Endothelial cell of umbilical vein (primary cell): Measurements from ENCODE around the gene SAMMSON. TPM values are rescaled to one million over a fixed set of nuclear protein-coding genes. Genes with fewer than 3 reads are reported as not detected.
A peak's percentile ranks its signal among the peaks of the same experiment; 100 is the strongest.

Experiments
- BruUV-seq: library from RNA; stranded (reverse); fragments of 400-500 nt; replicated peaks from 2 replicates; lab custom pipeline; 2021; lab: Mats Ljungman, UMichigan
- CTCF ChIA-PET: fragments of 300-600, 350-600 bp; sonication (Branson Sonifier 250); formaldehyde crosslinking; loops from one replicate; lab custom pipeline; 2021; ENCODE audit warnings: antibody characterized with exemption, inconsistent platforms; lab: Charles Lee
- POLR2A ChIA-PET: fragments of 300-600, 350-600 bp; sonication (Branson Sonifier 250); formaldehyde crosslinking; loops from one replicate; lab custom pipeline; 2021; ENCODE audit warnings: antibody characterized with exemption, inconsistent platforms; lab: Charles Lee
- DNase-seq: peaks from one replicate; pipeline ENCODE4 v3.0.0-alpha.2; 2011; ENCODE audit warnings: low read depth, low spot score
- FAIRE-seq: peaks from 2 replicates; lab custom pipeline; 2011; peaks lifted over from hg19 to GRCh38; lab: Jason Lieb, UNC
- H2AFZ ChIP-seq: 2 replicates; pipeline ENCODE4 v1.6.0; 2012; ENCODE audit warnings: low read depth, low read length, control low read depth, inconsistent platforms
- H3K27ac ChIP-seq: 2 replicates; pipeline ENCODE4 v1.5.1; 2011; ENCODE audit warnings: low read depth, mild to moderate bottlenecking, control low read depth, low read length, moderate library complexity; ENCODE audit not compliant: insufficient read depth
- H3K27me3 ChIP-seq, 2 experiments: 2 replicates each; pipeline versions ENCODE4 v1.6.0 to v1.6.1; 2011; ENCODE audit warnings: low read length in 2 of 2, mixed read lengths in 1 of 2; ENCODE audit not compliant: control insufficient read depth in 2 of 2, insufficient read depth in 2 of 2
- H3K36me3 ChIP-seq, 2 experiments: 2 replicates in 1 of 2; 3 replicates in 1 of 2; pipeline ENCODE4 v1.5.1; 2011; ENCODE audit warnings: low read length in 2 of 2, mild to moderate bottlenecking in 1 of 2, moderate library complexity in 1 of 2; ENCODE audit not compliant: control insufficient read depth in 2 of 2, insufficient read depth in 2 of 2; ENCODE audit errors: extremely low read depth in 1 of 2
- H3K4me1 ChIP-seq: 3 replicates; pipeline ENCODE4 v1.5.1; 2011; ENCODE audit warnings: mild to moderate bottlenecking, low read length; ENCODE audit not compliant: control insufficient read depth, insufficient read depth; ENCODE audit errors: extremely low read depth
- H3K4me2 ChIP-seq: 2 replicates; pipeline ENCODE4 v1.6.1; 2011; ENCODE audit warnings: low read length, control low read depth, mixed read lengths; ENCODE audit not compliant: insufficient read depth
- H3K4me3 ChIP-seq, 3 experiments: fragments of 200-600 bp in 1 of 3; sonication (generic), shearing (Covaris generic) in 1 of 3; replicated peaks in 1 of 3; 2 replicates each; pipeline ENCODE4 v1.5.1; 2011 to 2016; ENCODE audit warnings: control low read depth in 3 of 3, low read length in 3 of 3, mild to moderate bottlenecking in 2 of 3, inconsistent platforms in 1 of 3, low read depth in 1 of 3, moderate library complexity in 1 of 3; ENCODE audit not compliant: insufficient read depth in 1 of 3
- H3K79me2 ChIP-seq: 2 replicates; pipeline ENCODE4 v1.6.0; 2012; ENCODE audit warnings: low read length, inconsistent platforms; ENCODE audit not compliant: control insufficient read depth, insufficient read depth
- H3K9ac ChIP-seq: replicated peaks from 2 replicates; pipeline ENCODE3; 2011; ENCODE audit warnings: low read length, control low read depth; ENCODE audit not compliant: insufficient read depth; ENCODE audit errors: extremely low read depth
- H3K9me1 ChIP-seq: replicated peaks from 3 replicates; pipeline ENCODE4 v1.6.0; 2011; ENCODE audit warnings: mild to moderate bottlenecking, low read length; ENCODE audit not compliant: control insufficient read depth, insufficient read depth; ENCODE audit errors: extremely low read depth
- H3K9me3 ChIP-seq: replicated peaks from 2 replicates; pipeline ENCODE4 v1.5.1; 2012; ENCODE audit warnings: low read length, inconsistent platforms; ENCODE audit not compliant: control insufficient read depth, insufficient read depth
- H4K20me1 ChIP-seq: replicated peaks from 2 replicates; pipeline ENCODE3; 2011; ENCODE audit warnings: mild to moderate bottlenecking, low read length; ENCODE audit not compliant: control insufficient read depth, insufficient read depth; ENCODE audit errors: extremely low read depth
- CTCF ChIP-seq, 2 donors: IDR thresholded peaks; 1 replicate in 1 of 2; 2 replicates in 1 of 2; pipeline ENCODE4 v1.5.1; 2011; ENCODE audit warnings: low read length in 2 of 2, mild to moderate bottlenecking in 2 of 2, moderate library complexity in 2 of 2, control low read depth in 1 of 2, inconsistent platforms in 1 of 2, low read depth in 1 of 2; ENCODE audit not compliant: insufficient read depth in 1 of 2; ENCODE audit errors: extremely low read depth in 1 of 2
- EZH2 ChIP-seq: IDR thresholded peaks from 2 replicates; pipeline ENCODE4 v1.6.1; 2012; ENCODE audit warnings: borderline replicate concordance, low read depth, mild to moderate bottlenecking, moderate library complexity, low read length, inconsistent platforms; ENCODE audit not compliant: severe bottlenecking
- FOS ChIP-seq: IDR thresholded peaks from 2 replicates; pipeline ENCODE4 v1.6.1; 2011; ENCODE audit warnings: mild to moderate bottlenecking, low read length, moderate library complexity, borderline replicate concordance; ENCODE audit not compliant: insufficient read depth
- GATA2 ChIP-seq: IDR thresholded peaks from 2 replicates; pipeline ENCODE4 v1.7.0; 2011; ENCODE audit warnings: low read depth, mild to moderate bottlenecking, moderate library complexity, mixed read lengths, low read length; ENCODE audit not compliant: insufficient read length, insufficient read depth
- MAX ChIP-seq: IDR thresholded peaks from 2 replicates; pipeline ENCODE4 v1.6.1; 2011; ENCODE audit not compliant: insufficient read depth, insufficient read length
- MYC ChIP-seq: IDR thresholded peaks from one replicate; pipeline ENCODE4 v1.6.1; 2011; ENCODE audit warnings: mild to moderate bottlenecking, low read depth, low read length
- POLR2A ChIP-seq: IDR thresholded peaks from 2 replicates; pipeline ENCODE4 v1.6.1; 2012; ENCODE audit warnings: low read depth, mild to moderate bottlenecking, control low read depth, low read length
- POLR2AphosphoS5 ChIP-seq: IDR thresholded peaks from 2 replicates; pipeline ENCODE4 v1.6.1; 2012; ENCODE audit warnings: low read depth, mild to moderate bottlenecking, control low read depth, low read length, moderate library complexity; ENCODE audit not compliant: insufficient read depth
- dilution Hi-C: fragments of 300-500 bp; cut with MboI; formaldehyde crosslinking; loops from one replicate; pipeline ENCODE4 v1.15.0; 2019; ENCODE audit warnings: low sequenced_read_pairs; ENCODE audit not compliant: extremely low pct_ligation_motif_present
- intact Hi-C: fragments of 100-400 bp; cut with micrococcal nuclease; formaldehyde crosslinking; loops from one replicate; pipeline ENCODE4 v1.10.0; 2022
- polyA plus RNA-seq, 4 experiments: library from polyadenylated mRNA; depleted of rRNA in 3 of 4; stranded (reverse) in 3 of 4; unstranded in 1 of 4; fragments of >200 nt; gene quantifications; 2 replicates each; pipeline versions ENCODE4 v1.2.1 to v1.2.3, GENCODE V29; 2011 to 2012; ENCODE audit warnings: missing spikeins in 1 of 4
- total RNA-seq: library from RNA; stranded (reverse); gene quantifications from 2 replicates; pipeline ENCODE4 v1.2.3, GENCODE V29; 2021

Gene SAMMSON
- total and polyA plus RNA-seq, 2 donors (not counting 3 experiments of a cell fraction or from before 2014, with no cell fraction given): not detected

- H3K4me3 ChIP-seq: no peak overlapping the region
- no peak overlapping the region for H3K9ac ChIP-seq
- ChIA-PET CTCF (interaction anchor here (0.9 to 7.5 kb wide), 7 partner anchors 10 to 18 kb away, joined by 3 to 62 read pairs (median 5); no protein-coding TSS in a partner anchor), POLR2A (no interaction called here)
- intact Hi-C loops: no loop called here
- no peaks in the 10 kb centered on the region for H4K20me1 ChIP-seq
- no peaks in the 10 kb centered on the region for H3K79me2 ChIP-seq
- no peaks in the 10 kb centered on the region for H3K27me3 ChIP-seq
- FAIRE-seq (no peak), DNase-seq (no peak)
- no peaks in the 10 kb centered on the region for H3K36me3 ChIP-seq
- no peak overlapping the region for H3K27ac ChIP-seq
- peak; percentile 45 to 49 for TF ChIP-seq CTCF (IDR thresholded peaks at IDR 0.05; ENCODE audit: extremely low read depth in 1 of 2, insufficient read depth in 1 of 2, low read depth in 1 of 2, low read length in 2 of 2)
- no peak for TF ChIP-seq POLR2A
- no peaks in the 10 kb centered on the region for H3K9me3 ChIP-seq
- H3K4me1 ChIP-seq: peaks cover 11% of the 10 kb centered on the region
- no peak overlapping the region for H2AFZ ChIP-seq
- dilution Hi-C loops: no loop called here
- H3K4me2 ChIP-seq: no peak overlapping the region
- no TSS peak for BruUV-seq
- H3K9me1 ChIP-seq: no peaks in the 10 kb centered on the region
Measured at GRCh38 chr3:70108072-70108471, 108.5 kb downstream of the SAMMSON start.

- Histone ChIP-seq H3K4me1 (peaks cover 11% of the 10 kb centered on the region), H3K27ac (no peak overlapping the region), H3K4me2 (no peak overlapping the region), H3K9ac (no peak overlapping the region), H3K36me3 (no peaks in the 10 kb centered on the region), H3K9me1 (no peaks in the 10 kb centered on the region), H3K4me3 (no peak overlapping the region), H3K79me2 (no peaks in the 10 kb centered on the region), H2AFZ (no peak overlapping the region), H4K20me1 (no peaks in the 10 kb centered on the region), H3K27me3 (no peaks in the 10 kb centered on the region), H3K9me3 (no peaks in the 10 kb centered on the region)
- ChIA-PET CTCF (interaction anchor here (0.9 to 7.5 kb wide), 7 partner anchors 11 to 250 kb away, joined by 4 to 62 read pairs (median 5); no protein-coding TSS in a partner anchor), POLR2A (no interaction called here)
- dilution Hi-C loops (no loop called here), intact Hi-C loops (no loop called here)
- BruUV-seq: no TSS peak
- TF ChIP-seq EZH2: no peak
- TF ChIP-seq GATA2: no peak
- no peak for TF ChIP-seq POLR2A
- TF ChIP-seq MYC: no peak
- TF ChIP-seq MAX: no peak
- TF ChIP-seq POLR2AphosphoS5: no peak
- TF ChIP-seq CTCF (IDR thresholded peaks at IDR 0.05; ENCODE audit: extremely low read depth in 1 of 2, insufficient read depth in 1 of 2, low read depth in 1 of 2, low read length in 2 of 2): no peak
- TF ChIP-seq FOS: no peak
- FAIRE-seq (no peak), DNase-seq (no peak)
Measured at GRCh38 chr3:70108546-70108945, 109.0 kb downstream of the SAMMSON start.
